Breast epithelium (tissue), 4 donors: ENCODE measurements around the gene GREB1. TPM values are rescaled to one million over a fixed set of nuclear protein-coding genes. Genes with fewer than 3 reads are reported as not detected.

Source experiments
- DNase-seq, 2 donors: peaks; one replicate each; pipeline ENCODE4 v3.0.0-alpha.2; 2019; ENCODE audit warnings: low spot score in 2 of 2
- H3K27ac ChIP-seq, 2 donors: fragments of 200-600 bp; sonication (generic) in 1 of 2; one replicate each; pipeline ENCODE4 v1.5.1; 2016 to 2019; ENCODE audit warnings: mild to moderate bottlenecking in 1 of 2
- H3K27me3 ChIP-seq, 2 donors: fragments of 200-600 bp; sonication (generic) in 1 of 2; one replicate each; pipeline versions ENCODE4 v1.5.1 to v1.6.0; 2017 to 2019; ENCODE audit warnings: control low read depth in 1 of 2, mild to moderate bottlenecking in 1 of 2
- H3K36me3 ChIP-seq: fragments of 200-600 bp; one replicate; pipeline ENCODE4 v1.5.1; 2019
- H3K4me1 ChIP-seq, 2 donors: fragments of 200-600 bp; sonication (generic); one replicate each; pipeline ENCODE4 v1.5.1; 2016 to 2019; ENCODE audit warnings: control low read depth in 1 of 2
- H3K4me3 ChIP-seq, 3 donors: fragments of 200-600 bp; sonication (generic); 1 replicate in 2 of 3; 2 replicates in 1 of 3; pipeline ENCODE4 v1.5.1; 2016 to 2019; ENCODE audit warnings: mild to moderate bottlenecking in 3 of 3, moderate library complexity in 2 of 3
- H3K9me3 ChIP-seq, 2 donors: fragments of 200-600 bp; sonication (generic) in 1 of 2; one replicate each; pipeline ENCODE4 v1.5.1; 2016 to 2019; ENCODE audit warnings: control low read depth in 1 of 2
- POLR2A ChIP-seq: fragments of 450-650 bp; IDR thresholded peaks from one replicate; pipeline ENCODE4 v1.6.1; 2016; ENCODE audit warnings: antibody characterized with exemption, mild to moderate bottlenecking, moderate library complexity
- POLR2AphosphoS5 ChIP-seq, 3 donors: sonication (generic); formaldehyde crosslinking; IDR thresholded peaks; one replicate each; pipeline ENCODE4 v1.6.1; 2017; ENCODE audit warnings: antibody characterized with exemption in 3 of 3
- intact Hi-C: fragments of 100-400 bp; cut with DNase I; formaldehyde crosslinking; loops from one replicate; pipeline ENCODE4 v1.15.1; 2023; ENCODE audit warnings: low total_unique reads
- total RNA-seq, 3 donors: library from RNA; depleted of rRNA; stranded (reverse); fragments of >200 nt; gene quantifications; one replicate each; pipeline ENCODE4 v1.1.0, GENCODE V29; 2016
- TF ChIP-seq, protein P1 (sequence below), 3 donors: fragments of 450-650 bp; IDR thresholded peaks; one replicate each; pipeline ENCODE4 v1.5.1; 2016 to 2017; ENCODE audit warnings: antibody characterized with exemption in 3 of 3, mild to moderate bottlenecking in 3 of 3, moderate library complexity in 3 of 3

GREB1 gene
- total RNA-seq, 3 donors from 2014 or later = 5.4 to 83.6 (median 42.9) TPM

DNA sequence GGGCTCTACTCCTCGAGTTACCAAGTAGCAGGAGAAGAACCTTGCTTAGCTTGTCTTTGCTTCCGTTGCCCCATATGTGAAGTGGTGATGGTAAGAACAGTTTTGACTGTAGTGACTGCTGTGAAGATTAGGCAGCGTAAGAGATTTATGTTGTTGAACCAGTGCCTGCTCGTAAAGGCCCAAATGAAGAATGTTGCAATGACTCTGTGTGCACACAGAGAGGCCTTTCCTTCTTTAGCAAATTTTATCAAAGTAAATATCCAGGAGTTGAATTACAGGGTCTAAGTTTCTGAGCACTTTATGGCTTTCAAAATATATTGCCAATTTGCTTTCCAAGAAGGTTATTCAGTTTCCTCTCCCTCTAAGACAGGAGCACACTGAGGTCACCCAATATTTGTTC is 121.7 kb downstream of the GREB1 start:
- intact Hi-C loops = no loop called here
- no peak for TF ChIP-seq POLR2AphosphoS5 (IDR thresholded peaks at IDR 0.05)
- no peak for TF ChIP-seq POLR2A
- TF ChIP-seq, protein P1, sequence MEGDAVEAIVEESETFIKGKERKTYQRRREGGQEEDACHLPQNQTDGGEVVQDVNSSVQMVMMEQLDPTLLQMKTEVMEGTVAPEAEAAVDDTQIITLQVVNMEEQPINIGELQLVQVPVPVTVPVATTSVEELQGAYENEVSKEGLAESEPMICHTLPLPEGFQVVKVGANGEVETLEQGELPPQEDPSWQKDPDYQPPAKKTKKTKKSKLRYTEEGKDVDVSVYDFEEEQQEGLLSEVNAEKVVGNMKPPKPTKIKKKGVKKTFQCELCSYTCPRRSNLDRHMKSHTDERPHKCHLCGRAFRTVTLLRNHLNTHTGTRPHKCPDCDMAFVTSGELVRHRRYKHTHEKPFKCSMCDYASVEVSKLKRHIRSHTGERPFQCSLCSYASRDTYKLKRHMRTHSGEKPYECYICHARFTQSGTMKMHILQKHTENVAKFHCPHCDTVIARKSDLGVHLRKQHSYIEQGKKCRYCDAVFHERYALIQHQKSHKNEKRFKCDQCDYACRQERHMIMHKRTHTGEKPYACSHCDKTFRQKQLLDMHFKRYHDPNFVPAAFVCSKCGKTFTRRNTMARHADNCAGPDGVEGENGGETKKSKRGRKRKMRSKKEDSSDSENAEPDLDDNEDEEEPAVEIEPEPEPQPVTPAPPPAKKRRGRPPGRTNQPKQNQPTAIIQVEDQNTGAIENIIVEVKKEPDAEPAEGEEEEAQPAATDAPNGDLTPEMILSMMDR (IDR thresholded peaks at IDR 0.05) = no peak
- DNase-seq = no peak
- Histone ChIP-seq H3K4me3 (no peak overlapping the region), H3K4me1 (no peaks in the 10 kb centered on the region), H3K9me3 (no peaks in the 10 kb centered on the region), H3K36me3 (no peaks in the 10 kb centered on the region), H3K27me3 (peaks cover 0 to 10% of the 10 kb centered on the region in 2 donors), H3K27ac (no peak overlapping the region)

DNA sequence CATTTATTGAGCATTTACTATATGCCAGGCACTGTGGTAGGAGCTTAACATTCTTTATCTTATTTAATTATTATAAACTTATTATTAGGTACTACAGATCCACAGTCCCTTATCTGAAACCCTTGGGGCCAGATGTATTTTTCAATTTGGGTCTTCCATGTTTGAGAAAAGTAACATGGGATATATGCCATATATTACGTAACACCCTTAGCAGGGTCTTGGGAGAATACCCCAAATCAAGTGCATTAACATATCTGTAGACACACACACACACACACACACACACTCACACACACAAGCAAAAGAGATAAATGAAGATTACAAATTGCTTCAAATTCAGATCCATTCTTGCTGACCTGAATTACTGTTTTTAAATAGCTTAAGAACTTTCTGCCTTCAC is 122.4 kb downstream of the GREB1 start:
- TF ChIP-seq POLR2AphosphoS5 (IDR thresholded peaks at IDR 0.05) = no peak
- TF ChIP-seq, protein P1 (IDR thresholded peaks at IDR 0.05) = no peak
- TF ChIP-seq POLR2A = no peak
- no peak for DNase-seq
- H3K27me3 ChIP-seq = peaks cover 0 to 10% of the 10 kb centered on the region in 2 donors
- intact Hi-C loops = no loop called here
- no peaks in the 10 kb centered on the region for H3K9me3 ChIP-seq
- no peak overlapping the region for H3K4me3 ChIP-seq
- H3K27ac ChIP-seq = no peak overlapping the region
- H3K36me3 ChIP-seq = no peaks in the 10 kb centered on the region
- no peaks in the 10 kb centered on the region for H3K4me1 ChIP-seq

DNA sequence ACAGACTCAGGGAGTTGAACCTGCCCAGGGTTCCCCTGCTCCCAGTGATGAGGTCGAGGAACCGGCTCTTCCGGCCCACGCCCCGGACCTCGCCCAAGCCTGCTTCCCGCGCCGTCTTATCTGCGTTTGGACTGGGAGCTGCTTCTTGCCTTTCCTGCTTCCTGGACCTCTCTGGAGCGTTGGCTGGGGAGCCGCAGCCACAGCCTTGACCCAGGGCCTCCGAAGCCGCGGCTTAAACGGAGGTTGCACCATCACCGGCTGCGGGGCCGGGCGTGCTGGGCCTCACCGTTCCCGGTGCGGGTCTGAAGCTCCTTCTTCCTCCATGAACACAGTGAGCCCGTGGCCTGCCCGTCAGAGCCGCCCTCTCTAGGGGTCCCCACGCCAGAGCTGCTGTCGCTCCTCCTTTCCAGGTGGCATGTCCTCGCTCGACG is 122.8 kb downstream of the GREB1 start:
- intact Hi-C loops = no loop called here

DNA sequence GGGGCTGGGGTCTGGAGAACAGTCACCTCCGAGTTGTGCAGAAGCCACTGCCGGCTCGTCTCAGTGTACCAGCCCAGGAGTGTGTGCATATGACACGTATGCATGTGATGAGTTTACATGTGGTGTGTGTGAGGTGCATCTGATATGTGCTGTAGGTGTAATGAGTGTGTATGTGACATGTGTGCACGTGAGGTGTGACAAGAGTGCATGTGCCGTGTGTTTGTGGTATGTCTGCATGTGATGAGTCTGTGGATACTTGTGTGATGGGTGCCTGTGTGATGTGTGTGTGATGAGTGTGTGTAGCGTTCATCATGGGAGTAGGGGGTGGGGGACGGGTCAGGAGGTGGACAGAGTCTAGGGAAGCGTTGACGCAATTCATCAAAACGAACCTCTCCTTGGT is 123.3 kb downstream of the GREB1 start:
- TF ChIP-seq POLR2AphosphoS5 (IDR thresholded peaks at IDR 0.05) = no peak
- TF ChIP-seq POLR2A = no peak
- TF ChIP-seq, protein P1 (IDR thresholded peaks at IDR 0.05) = no peak
- H3K9me3 ChIP-seq = no peaks in the 10 kb centered on the region
- H3K4me1 ChIP-seq = no peaks in the 10 kb centered on the region
- intact Hi-C loops = no loop called here
- peaks cover 0 to 18% of the 10 kb centered on the region in 2 donors for H3K27me3 ChIP-seq
- no peak for DNase-seq
- no peak overlapping the region for H3K27ac ChIP-seq
- no peaks in the 10 kb centered on the region for H3K36me3 ChIP-seq
- no peak overlapping the region for H3K4me3 ChIP-seq

More for the DNA sequence above, 122.8 kb downstream of the GREB1 start:
- TF ChIP-seq, protein P1 (IDR thresholded peaks at IDR 0.05) = no peak
- TF ChIP-seq POLR2A (no peak), POLR2AphosphoS5 (IDR thresholded peaks at IDR 0.05) (no peak)
- H3K27me3 ChIP-seq = peaks cover 0 to 15% of the 10 kb centered on the region in 2 donors
- no peak for DNase-seq
- no peaks in the 10 kb centered on the region for H3K4me1 ChIP-seq
- no peak overlapping the region for H3K4me3 ChIP-seq
- H3K9me3 ChIP-seq = no peaks in the 10 kb centered on the region
- no peaks in the 10 kb centered on the region for H3K36me3 ChIP-seq
- H3K27ac ChIP-seq = no peak overlapping the region

DNA sequence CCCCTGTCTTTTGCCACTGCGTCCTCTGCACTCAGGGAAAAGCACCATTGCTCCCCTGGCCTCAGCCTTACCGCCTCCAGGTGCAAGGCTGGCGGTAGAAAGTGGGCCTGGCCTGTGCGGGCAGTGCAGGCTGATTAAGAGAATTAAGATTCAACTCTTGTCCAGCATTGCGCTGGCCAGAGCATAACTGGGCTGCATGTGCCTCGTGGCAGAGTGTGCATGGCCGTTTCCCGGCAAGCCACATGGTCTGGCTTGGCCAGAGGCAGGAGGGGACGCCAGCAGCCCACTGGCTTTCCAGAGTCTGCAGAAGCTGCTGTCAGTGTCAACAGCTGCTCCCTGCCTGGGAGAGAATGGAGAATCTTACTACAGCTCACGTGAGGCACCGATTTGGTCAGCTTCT is 123.8 kb downstream of the GREB1 start:
- Histone ChIP-seq H3K36me3 (no peaks in the 10 kb centered on the region), H3K4me1 (no peaks in the 10 kb centered on the region), H3K4me3 (no peak overlapping the region), H3K27me3 (peaks cover 0 to 18% of the 10 kb centered on the region in 2 donors), H3K27ac (no peak overlapping the region), H3K9me3 (peaks cover 0 to 4% of the 10 kb centered on the region in 2 donors)
- DNase-seq = no peak
- TF ChIP-seq, protein P1 (IDR thresholded peaks at IDR 0.05) = no peak
- no peak for TF ChIP-seq POLR2A
- no peak for TF ChIP-seq POLR2AphosphoS5 (IDR thresholded peaks at IDR 0.05)
- intact Hi-C loops = no loop called here
